Measurements from ENCODE around the gene IFITM1. TPM values are rescaled to one million over a fixed set of nuclear protein-coding genes. Genes with fewer than 3 reads are reported as not detected.

IFITM1 gene
- 2.1 and 8.3 TPM in 2 replicates for total RNA-seq

GRCh38 chr11:313787-314553 is at the start of gene IFITM1:
Gene IFITM1 (plus strand): TSS chr11:314040. CDS start chr11:314171, 131 bp downstream.

GRCh38 chr11:278001-278951 is 35.6 kb upstream of the IFITM1 start, which contains the start of gene NLRP6:
Gene NLRP6 (plus strand): TSS chr11:278407. CDS start chr11:278570, 163 bp downstream.

GRCh38 chr11:288478-289397 is 25.1 kb upstream of the IFITM1 start, which contains the start of gene PGGHG:
Gene PGGHG (plus strand): TSS chr11:289126. CDS start chr11:289817, 691 bp downstream.

GRCh38 chr11:299081-299891 is 14.6 kb upstream of the IFITM1 start, which contains the start of gene IFITM5:
Gene IFITM5 (minus strand): TSS chr11:299526. CDS start chr11:299490, 36 bp downstream.

GRCh38 chr11:307766-308708 is 5.8 kb upstream of the IFITM1 start, which contains the start of gene IFITM2:
Gene IFITM2 (plus strand): TSS chr11:307816. CDS start chr11:308193, 377 bp downstream.

Other genes starting within 250 kb of the IFITM1 start
- not detected in 2 replicates for gene SCGB1C1, start 121.0 kb upstream of the IFITM1 start, total RNA-seq
- gene BET1L, start 106.6 kb upstream of the IFITM1 start, total RNA-seq = 10.0 and 17.7 TPM in 2 replicates
- 152 and 204 TPM in 2 replicates for gene RIC8A, start 106.3 kb upstream of the IFITM1 start, total RNA-seq
- gene SIRT3, start 77.7 kb upstream of the IFITM1 start, total RNA-seq = 4.9 and 6.6 TPM in 2 replicates
- gene PSMD13, start 77.1 kb upstream of the IFITM1 start, total RNA-seq = 223 and 325 TPM in 2 replicates
- not detected in 2 replicates for gene NLRP6, start 35.6 kb upstream of the IFITM1 start, total RNA-seq
- gene PGGHG, start 24.9 kb upstream of the IFITM1 start, total RNA-seq = 7.7 and 18.4 TPM in 2 replicates
- not detected in 2 replicates for gene IFITM5, start 14.5 kb upstream of the IFITM1 start, total RNA-seq
- 29.3 and 48.9 TPM in 2 replicates for gene IFITM2, start 6.2 kb upstream of the IFITM1 start, total RNA-seq
- 30.3 and 64.5 TPM in 2 replicates for gene IFITM3, start 6.8 kb downstream of the IFITM1 start, total RNA-seq
- 2.5 and 4.6 TPM in 2 replicates for gene B4GALNT4, start 55.5 kb downstream of the IFITM1 start, total RNA-seq
- gene PKP3, start 80.2 kb downstream of the IFITM1 start, total RNA-seq = 0.09 and 1.3 TPM in 2 replicates
- gene SIGIRR, start 101.0 kb downstream of the IFITM1 start, total RNA-seq = 28.6 and 35.5 TPM in 2 replicates
- 0.09 TPM in 2 replicates for gene ANO9, start 128.0 kb downstream of the IFITM1 start, total RNA-seq
- 33.9 and 34.7 TPM in 2 replicates for gene PTDSS2, start 136.2 kb downstream of the IFITM1 start, total RNA-seq
- gene RNH1, start 193.2 kb downstream of the IFITM1 start, total RNA-seq = 203 and 307 TPM in 2 replicates
- 77.6 and 97.3 TPM in 2 replicates for gene HRAS, start 221.5 kb downstream of the IFITM1 start, total RNA-seq
- gene LRRC56, start 223.5 kb downstream of the IFITM1 start, total RNA-seq = 0.27 and 0.47 TPM in 2 replicates
- gene LMNTD2, start 246.7 kb downstream of the IFITM1 start, total RNA-seq = 0.36 and 1.1 TPM in 2 replicates
- gene RASSF7, start 246.9 kb downstream of the IFITM1 start, total RNA-seq = 10.4 and 14.9 TPM in 2 replicates

Data from endothelial cell of coronary artery (primary cell).